HG03025 (cell line): Measurements from ENCODE around the gene DNAH7.
"Not testable (repeated sequence)": the region's sequence is repeated elsewhere in the genome, so short reads cannot be mapped to it uniquely, and the experiment has no call there.

Experiments used
- ATAC-seq: cut with Tn5 transposase; IDR thresholded peaks from one replicate; pipeline ENCODE4 v1.9.1; 2021; ENCODE audit warnings: mild to moderate bottlenecking, moderate library complexity; ENCODE audit not compliant: unreplicated experiment, low FRiP score

Gene DNAH7

GRCh38 chr2:195734931-195735330 is 333.7 kb downstream of the DNAH7 start:
- no peak for ATAC-seq

GRCh38 chr2:195734395-195734794 is 334.2 kb downstream of the DNAH7 start:
- ATAC-seq, result no peak

- ATAC-seq, result no peak
Observed at GRCh38 chr2:195733831-195734230, 334.8 kb downstream of the DNAH7 start.

GRCh38 chr2:195732574-195732973 is 336.1 kb downstream of the DNAH7 start:
- no peak for ATAC-seq

GRCh38 chr2:195730912-195731311 is 337.7 kb downstream of the DNAH7 start:
- ATAC-seq, result no peak

GRCh38 chr2:195727106-195727505 is 341.5 kb downstream of the DNAH7 start:
- no peak for ATAC-seq

GRCh38 chr2:195722075-195722474 is 346.6 kb downstream of the DNAH7 start:
- no peak for ATAC-seq

- no peak for ATAC-seq
Observed at GRCh38 chr2:195721042-195721441, 347.6 kb downstream of the DNAH7 start.

GRCh38 chr2:195716466-195716865 is 352.2 kb downstream of the DNAH7 start:
- ATAC-seq, result no peak

GRCh38 chr2:195711478-195711877 is 357.2 kb downstream of the DNAH7 start:
- no peak for ATAC-seq

- ATAC-seq, result no peak
Observed at GRCh38 chr2:195709901-195710806, 358.5 kb downstream of the DNAH7 start.

- ATAC-seq, result no peak
Observed at GRCh38 chr2:195706161-195706900, 362.3 kb downstream of the DNAH7 start.

- no peak for ATAC-seq
Observed at GRCh38 chr2:195700480-195700879, 368.2 kb downstream of the DNAH7 start.

- no peak for ATAC-seq
Observed at GRCh38 chr2:195697681-195698220, 370.9 kb downstream of the DNAH7 start.

GRCh38 chr2:195696012-195696411 is 372.6 kb downstream of the DNAH7 start:
- no peak for ATAC-seq

- ATAC-seq, result no peak
Observed at GRCh38 chr2:195695002-195695631, 373.5 kb downstream of the DNAH7 start.

GRCh38 chr2:195694553-195694952 is 374.1 kb downstream of the DNAH7 start:
- no peak for ATAC-seq

- not testable (repeated sequence) for ATAC-seq
Observed at GRCh38 chr2:195692531-195692930, 376.1 kb downstream of the DNAH7 start.
